GM18870 (cell line): Measurements from ENCODE around the gene PLEKHM3.
"Not testable (repeated sequence)": the region's sequence is repeated elsewhere in the genome, so short reads cannot be mapped to it uniquely, and the experiment has no call there.

Experiments
- ATAC-seq: cut with Tn5 transposase; IDR thresholded peaks from one replicate; pipeline ENCODE4 v1.9.1; 2021; ENCODE audit warnings: moderate library complexity; ENCODE audit not compliant: unreplicated experiment

PLEKHM3 gene

DNA sequence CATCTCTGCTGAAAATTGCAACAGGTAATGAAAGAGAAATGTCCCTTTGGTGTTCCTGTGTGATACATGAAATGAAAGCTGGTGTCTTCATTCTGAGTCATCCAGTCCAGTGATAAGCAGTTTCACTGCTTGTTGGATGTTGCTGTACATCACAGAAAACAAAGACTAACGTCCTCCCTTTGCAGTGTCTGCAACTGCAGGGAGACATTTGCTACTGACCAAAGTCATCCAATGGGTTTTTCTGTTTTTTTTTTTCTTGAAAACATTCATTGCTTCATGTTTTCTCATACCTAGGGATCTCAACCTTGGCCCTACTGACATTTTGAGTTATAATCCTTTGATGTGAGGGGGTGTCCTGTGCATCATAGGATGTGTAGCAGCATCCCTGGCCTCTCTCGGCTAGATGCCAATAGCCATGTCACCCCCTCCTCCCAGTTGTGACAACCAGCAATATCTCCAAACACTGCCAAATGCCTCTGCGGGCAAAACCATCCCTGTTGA, 192.0 kb downstream of the PLEKHM3 start:
- peak; percentile 98 for ATAC-seq

- no peak for ATAC-seq
These were observed 193.6 kb downstream of the PLEKHM3 start for GRCh38 chr2:207831584-207832248.

- ATAC-seq = no peak
These were observed 194.4 kb downstream of the PLEKHM3 start for GRCh38 chr2:207830778-207831438.

GRCh38 chr2:207828361-207829057, 196.8 kb downstream of the PLEKHM3 start:
- ATAC-seq = no peak

- ATAC-seq = no peak
These were observed 199.3 kb downstream of the PLEKHM3 start for GRCh38 chr2:207825978-207826377.

DNA sequence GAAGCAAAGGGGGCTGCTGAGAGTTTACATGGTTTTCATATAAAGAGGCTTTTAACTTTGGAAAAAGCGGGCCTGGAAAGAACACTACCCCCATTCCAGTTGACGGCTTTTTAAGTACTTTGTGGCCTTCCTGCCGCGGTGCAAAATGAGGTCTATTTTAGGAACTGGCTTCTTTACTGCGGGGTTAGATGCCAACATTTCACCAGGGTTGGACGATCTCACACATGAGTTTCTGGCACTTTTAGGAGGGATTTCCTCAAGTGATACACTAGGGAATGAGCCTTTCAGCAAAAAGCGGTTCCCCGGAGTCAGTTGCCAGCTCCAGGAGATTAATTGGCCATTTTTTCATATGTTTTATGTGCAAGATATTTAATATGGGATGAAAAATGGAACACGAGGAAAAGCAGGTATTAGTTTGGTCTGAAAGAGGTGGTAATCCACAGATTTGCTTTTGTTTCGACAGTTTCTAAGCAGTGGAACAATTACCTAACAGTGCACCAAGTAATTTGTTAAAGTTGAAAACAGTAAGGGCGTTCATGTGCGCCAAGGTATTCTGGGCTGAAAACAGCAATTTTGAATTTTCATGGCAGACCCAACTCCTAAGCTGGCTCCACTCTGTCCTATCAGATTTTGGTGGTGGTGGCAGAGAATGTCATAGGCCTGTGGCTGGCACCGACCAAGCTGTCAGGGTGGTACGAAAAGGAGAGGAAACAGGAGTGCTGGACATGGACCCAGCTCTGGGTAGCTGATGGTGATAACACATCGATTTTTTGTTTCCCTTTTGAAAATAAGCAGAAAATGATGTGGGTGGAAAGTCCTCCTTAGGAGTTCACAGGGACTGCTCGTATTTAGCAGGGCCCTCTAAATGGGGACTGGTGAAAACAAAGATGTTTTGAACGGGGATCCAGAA, 200.0 kb downstream of the PLEKHM3 start:
- no peak for ATAC-seq

- ATAC-seq = no peak
These were observed 201.5 kb downstream of the PLEKHM3 start for GRCh38 chr2:207823865-207824264.

DNA sequence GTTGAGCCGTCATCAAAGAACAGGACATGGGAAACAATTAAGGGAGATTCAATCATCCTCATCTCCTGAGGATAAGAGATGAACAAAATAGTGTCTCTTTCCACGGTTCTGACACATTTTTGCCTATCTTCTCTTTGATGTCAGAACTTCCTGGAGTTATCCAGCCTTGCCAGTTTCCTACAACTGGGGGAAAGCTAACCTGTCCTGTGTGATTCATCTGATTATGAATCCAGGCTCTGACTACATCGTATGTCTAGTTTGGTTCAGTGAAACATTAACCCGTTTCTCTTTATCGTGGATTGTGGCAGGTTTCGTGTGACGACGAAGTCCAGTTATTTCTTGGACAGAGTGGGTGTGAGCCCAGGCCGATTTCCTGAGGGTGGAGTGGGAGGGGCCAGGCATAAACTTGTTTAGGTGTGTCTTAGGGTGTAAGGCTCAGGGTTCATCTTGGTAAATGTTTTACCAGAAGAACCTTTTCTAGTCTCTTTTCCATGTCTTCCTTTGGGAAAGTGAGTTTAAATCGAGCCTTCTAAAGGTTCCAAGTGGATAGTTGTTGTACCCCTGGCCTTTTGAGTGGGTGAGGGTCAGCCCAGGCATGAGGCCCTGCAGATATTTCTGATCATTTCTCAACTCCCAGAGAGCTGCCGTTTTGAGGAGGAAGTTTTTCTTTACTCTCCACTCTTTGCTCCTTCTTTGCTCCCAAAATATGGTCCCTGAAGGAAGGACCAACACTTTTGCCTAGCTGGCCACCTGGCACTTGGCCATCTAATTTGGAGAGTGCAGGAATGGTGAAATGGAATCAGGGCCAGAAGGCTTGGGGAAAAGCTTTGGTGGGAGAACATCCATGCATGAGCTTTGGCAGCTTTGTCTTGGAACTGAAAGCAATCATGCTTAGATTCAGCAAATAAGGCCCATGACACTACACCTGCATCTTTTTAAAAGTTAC, 205.2 kb downstream of the PLEKHM3 start:
- no peak for ATAC-seq

- no peak for ATAC-seq
These were observed 206.1 kb downstream of the PLEKHM3 start for GRCh38 chr2:207819021-207819797.

DNA sequence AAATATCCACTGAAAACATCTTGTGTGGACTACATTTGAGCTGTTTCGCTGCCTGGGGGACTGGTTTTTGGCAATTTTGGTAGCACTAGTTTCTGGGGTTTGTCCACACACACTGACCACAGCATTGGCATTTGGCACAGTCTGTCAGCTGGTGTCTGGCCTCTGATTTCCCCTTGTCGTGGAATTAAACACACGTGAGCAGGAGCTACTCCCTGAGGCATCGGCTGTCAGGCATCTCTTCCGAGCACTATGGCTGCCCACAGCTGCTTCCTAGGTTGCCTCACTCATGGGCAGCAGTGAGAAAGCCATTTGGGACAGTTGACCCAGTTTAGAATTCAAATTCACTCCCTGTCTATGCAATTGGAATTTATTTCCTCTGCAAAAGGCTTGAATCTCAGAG, 208.8 kb downstream of the PLEKHM3 start:
- no peak for ATAC-seq

GRCh38 chr2:207815254-207815653, 210.1 kb downstream of the PLEKHM3 start:
- no peak for ATAC-seq

- no peak for ATAC-seq
These were observed 211.4 kb downstream of the PLEKHM3 start for GRCh38 chr2:207813942-207814341.

DNA sequence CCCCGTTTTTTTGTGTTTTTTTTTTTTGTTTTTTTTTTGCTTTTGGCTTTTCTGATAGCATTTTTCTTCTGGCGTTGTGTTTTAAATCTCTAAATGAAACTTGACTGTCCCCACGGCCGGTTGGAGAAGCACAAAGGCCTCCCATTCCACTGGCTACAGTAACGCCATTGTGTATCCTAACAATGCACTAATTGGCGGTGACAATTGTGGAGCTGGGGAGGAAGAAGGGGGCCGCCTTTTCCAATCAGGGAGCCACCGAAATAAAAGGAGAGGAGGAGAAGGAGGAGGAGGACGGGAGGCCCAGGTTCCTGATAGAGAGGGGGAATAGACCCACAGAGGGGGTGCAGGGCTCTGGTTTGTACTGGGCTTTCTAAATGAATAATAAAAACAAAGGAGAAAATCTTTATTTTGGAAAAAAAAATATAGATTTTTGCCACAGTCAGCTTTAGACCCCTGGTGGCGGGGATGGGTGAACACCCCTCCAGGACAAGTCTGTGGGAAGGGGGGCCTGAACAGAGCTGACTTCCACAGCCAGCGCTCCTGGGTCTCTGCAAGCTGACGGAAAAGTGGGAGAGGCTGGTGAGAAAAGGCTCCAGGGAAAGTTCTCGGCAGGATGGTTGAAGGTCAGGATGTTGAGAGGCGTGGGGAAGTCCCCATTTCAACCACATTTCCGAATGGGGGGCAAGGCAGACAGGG, 212.0 kb downstream of the PLEKHM3 start:
- ATAC-seq = no peak

DNA sequence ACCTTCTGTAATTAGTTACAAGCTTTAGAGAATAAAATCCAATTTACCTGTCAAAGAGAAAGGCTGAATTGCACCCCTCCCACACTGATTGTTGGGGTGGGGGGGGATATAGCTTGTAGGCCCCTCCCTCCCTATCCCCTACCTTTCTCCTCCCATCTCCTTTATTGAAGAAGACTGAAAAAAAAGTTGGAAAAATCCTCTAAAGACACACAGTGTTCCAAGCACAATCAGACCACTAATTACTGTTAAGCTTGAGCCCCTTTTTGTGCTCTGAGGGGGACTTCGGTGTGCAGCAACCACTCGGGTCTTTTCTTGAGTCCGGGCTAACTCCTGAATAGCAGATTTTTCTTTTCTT, 212.6 kb downstream of the PLEKHM3 start:
- no peak for ATAC-seq

- no peak for ATAC-seq
These were observed 213.1 kb downstream of the PLEKHM3 start for GRCh38 chr2:207812058-207812725.

DNA sequence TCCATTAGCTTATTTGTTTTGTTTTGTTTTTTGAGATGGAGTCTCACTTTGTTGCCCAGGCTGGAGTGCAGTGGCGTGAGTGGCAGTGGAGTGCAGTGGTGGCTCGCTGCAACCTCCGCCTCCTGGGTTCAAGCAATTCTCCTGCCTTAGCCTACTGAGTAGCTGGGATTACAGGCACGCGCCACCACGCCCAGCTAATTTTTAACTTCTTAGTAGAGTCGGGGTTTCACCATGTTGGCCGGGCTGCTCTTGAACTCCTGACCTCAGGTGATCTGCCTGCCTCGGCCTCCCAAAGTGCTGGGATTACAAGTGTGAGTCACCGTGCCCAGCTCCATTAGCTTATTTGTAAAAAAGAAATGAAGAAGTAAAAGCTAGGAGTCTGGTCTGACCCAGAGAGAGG, 213.7 kb downstream of the PLEKHM3 start:
- ATAC-seq = not testable (repeated sequence)

DNA sequence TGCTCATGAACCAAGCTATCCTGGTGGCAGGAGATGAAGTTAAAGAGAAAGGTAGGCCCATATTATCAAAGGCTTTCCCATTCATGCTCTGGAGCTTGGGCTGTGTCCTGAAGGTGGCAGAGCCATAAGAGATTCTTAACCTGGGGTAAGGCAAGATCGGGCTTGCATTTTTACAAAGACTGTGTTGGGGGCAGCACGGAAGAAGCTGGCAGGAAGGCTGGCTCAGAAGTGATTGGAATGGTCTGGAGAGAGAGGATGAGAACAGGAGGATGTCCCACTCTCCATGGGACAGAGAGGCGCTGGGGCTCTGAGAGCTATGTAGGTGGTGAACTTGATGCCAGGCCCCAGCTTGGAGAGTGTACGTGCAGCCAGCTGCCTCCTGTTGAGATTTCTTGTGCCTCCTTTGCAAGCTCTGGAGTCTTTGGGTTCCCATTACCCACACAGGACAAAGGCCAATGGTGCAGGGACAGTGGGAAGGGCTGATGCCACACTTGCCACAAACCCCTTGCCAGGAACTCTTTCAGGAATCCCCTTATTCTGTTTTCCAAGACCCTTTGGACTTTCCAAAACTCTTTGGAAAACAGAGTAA, 215.0 kb downstream of the PLEKHM3 start:
- no peak for ATAC-seq

DNA sequence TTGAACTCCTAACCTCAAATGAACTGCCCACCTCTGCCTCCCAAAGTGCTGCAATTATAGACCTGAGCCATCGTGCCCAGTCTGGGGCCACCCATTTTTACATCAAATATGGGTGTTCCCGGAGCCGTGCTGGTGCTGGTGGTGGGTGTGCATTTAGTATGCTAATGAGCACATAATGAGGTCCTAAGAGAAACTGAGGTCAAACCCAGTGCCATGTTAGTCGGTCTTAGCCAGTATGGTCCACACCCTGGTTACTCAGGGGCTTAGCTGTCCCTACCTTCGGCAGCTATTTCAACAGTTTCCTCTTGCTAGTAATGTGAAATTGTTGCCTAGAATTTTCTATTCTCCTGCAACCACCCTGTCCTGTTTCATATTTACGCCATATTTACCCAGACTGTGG, 217.2 kb downstream of the PLEKHM3 start:
- no peak for ATAC-seq
